HepG2 (cell line): ENCODE data around the gene GMPPA. TPM values are rescaled to one million over a fixed set of nuclear protein-coding genes. Genes with fewer than 3 reads are reported as not detected.

Source experiments
- ATF7 ChIP-seq, 2 experiments: fragments of 450-650 bp in 1 of 2; sonication (generic) in 1 of 2; formaldehyde crosslinking in 1 of 2; IDR thresholded peaks; 2 replicates each; pipeline versions ENCODE4 v1.4.0 to v1.6.1; 2016 to 2020; ENCODE audit warnings: antibody characterized with exemption in 1 of 2, mild to moderate bottlenecking in 1 of 2, missing genetic modification reagents in 1 of 2
- ATM ChIP-seq: fragments of 450-650 bp; IDR thresholded peaks from 2 replicates; pipeline ENCODE4 v1.7.1; 2017; ENCODE audit warnings: mild to moderate bottlenecking, borderline replicate concordance
- CENPBD1 ChIP-seq: sonication (generic); formaldehyde crosslinking; IDR thresholded peaks from 2 replicates; pipeline ENCODE4 v1.8.0; 2022; ENCODE audit warnings: missing genetic modification reagents, low read depth, mild to moderate bottlenecking, borderline replicate concordance
- E2F2 ChIP-seq: sonication (generic); formaldehyde crosslinking; IDR thresholded peaks from 2 replicates; pipeline ENCODE4 v1.4.0; 2020; ENCODE audit warnings: missing genetic modification reagents, borderline replicate concordance
- HOXD1 ChIP-seq: sonication (generic); formaldehyde crosslinking; IDR thresholded peaks from 2 replicates; pipeline ENCODE4 v1.5.0; 2020; ENCODE audit warnings: missing genetic modification reagents
- IRF9 ChIP-seq: sonication (generic); formaldehyde crosslinking; IDR thresholded peaks from 2 replicates; pipeline ENCODE4 v1.8.0; 2022; ENCODE audit warnings: missing genetic modification reagents, mild to moderate bottlenecking, borderline replicate concordance
- KMT2A ChIP-seq: sonication (generic); formaldehyde crosslinking; IDR thresholded peaks from 2 replicates; pipeline ENCODE4 v1.4.0; 2020; ENCODE audit warnings: missing genetic modification reagents
- MEF2D ChIP-seq: sonication (generic); formaldehyde crosslinking; IDR thresholded peaks from 2 replicates; pipeline ENCODE4 v1.5.1; 2020; ENCODE audit warnings: mild to moderate bottlenecking, missing genetic modification reagents
- MZF1 ChIP-seq: sonication (generic); formaldehyde crosslinking; IDR thresholded peaks from 2 replicates; pipeline ENCODE4 v1.8.1; 2023; ENCODE audit warnings: mild to moderate bottlenecking, missing genetic modification reagents, borderline replicate concordance
- NKX3-1 ChIP-seq: sonication (generic); formaldehyde crosslinking; IDR thresholded peaks from 2 replicates; pipeline ENCODE4 v1.5.0; 2020; ENCODE audit warnings: missing genetic modification reagents
- NR1H2 ChIP-seq: sonication (generic); formaldehyde crosslinking; IDR thresholded peaks from 2 replicates; pipeline ENCODE4 v1.8.1; 2022; ENCODE audit warnings: low read depth, missing genetic modification reagents, borderline replicate concordance
- NRL ChIP-seq: sonication (generic); formaldehyde crosslinking; IDR thresholded peaks from 2 replicates; pipeline ENCODE4 v1.5.0; 2020; ENCODE audit warnings: missing genetic modification reagents, mild to moderate bottlenecking, moderate library complexity, borderline replicate concordance
- PAF1 ChIP-seq: IDR thresholded peaks from 2 replicates; pipeline ENCODE4 v1.6.1; 2016; ENCODE audit warnings: missing genetic modification reagents, missing compliant biosample characterization
- SETDB1 ChIP-seq: sonication (generic); formaldehyde crosslinking; IDR thresholded peaks from 2 replicates; pipeline ENCODE4 v1.5.1; 2020; ENCODE audit warnings: missing genetic modification reagents, mild to moderate bottlenecking, borderline replicate concordance
- SNAPC2 ChIP-seq: sonication (generic); formaldehyde crosslinking; IDR thresholded peaks from 2 replicates; pipeline ENCODE4 v1.8.1; 2022; ENCODE audit warnings: mild to moderate bottlenecking, missing genetic modification reagents
- SRF ChIP-seq: IDR thresholded peaks from 2 replicates; pipeline ENCODE4 v1.6.1; 2011; ENCODE audit warnings: mild to moderate bottlenecking, low read depth, low read length, moderate library complexity
- TARDBP ChIP-seq: sonication (generic); formaldehyde crosslinking; IDR thresholded peaks from 2 replicates; pipeline ENCODE4 v1.8.0; 2022; ENCODE audit warnings: mild to moderate bottlenecking, missing genetic modification reagents
- ZBTB37 ChIP-seq: sonication (generic); formaldehyde crosslinking; IDR thresholded peaks from 2 replicates; pipeline ENCODE4 v1.4.0; 2020; ENCODE audit warnings: mild to moderate bottlenecking, missing genetic modification reagents
- ZNF430 ChIP-seq: sonication (generic); formaldehyde crosslinking; IDR thresholded peaks from 2 replicates; pipeline ENCODE4 v1.9.0; 2021; ENCODE audit warnings: mild to moderate bottlenecking, missing genetic modification reagents
- ZNF761 ChIP-seq: sonication (generic); formaldehyde crosslinking; conservative IDR thresholded peaks from 2 replicates; pipeline ENCODE4 v1.4.0; 2020; ENCODE audit warnings: mild to moderate bottlenecking, missing genetic modification reagents
- polyA plus RNA-seq, 8 experiments: library from polyadenylated mRNA; depleted of rRNA in 3 of 8; stranded (reverse) in 7 of 8; unstranded in 1 of 8; fragments of >200 nt; fragmentation: Illumina TruSeq in 4 of 8; extraction: Trizol in 4 of 8; gene quantifications; 2 replicates each; pipeline versions ENCODE4 v1.2.1 to v1.2.3, GENCODE V29; 2011 to 2016; ENCODE audit warnings: low read depth in 4 of 8, missing spikeins in 1 of 8, mixed read lengths in 1 of 8; ENCODE audit not compliant: insufficient read depth in 1 of 8
- total RNA-seq, 5 experiments: library from RNA; depleted of rRNA; stranded (reverse); fragments of >200 nt; fragmentation: Illumina TruSeq; extraction: Trizol; gene quantifications; 2 replicates each; pipeline ENCODE4 v1.2.3, GENCODE V29; 2016; ENCODE audit warnings: low read depth in 1 of 5

Gene GMPPA
- total and polyA plus RNA-seq, 2 of the 13 experiments (the other 11 are each of a cell fraction or from before 2014, with no cell fraction given), result 81.1 to 106 TPM

- no peak for TF ChIP-seq TARDBP (CRISPR knock-in tag)
- no peak; the same call in 1 of the 2 replicates for TF ChIP-seq NRL (CRISPR knock-in tag)
- TF ChIP-seq MZF1 (CRISPR knock-in tag), result 0 out of 2 replicates have a peak, but pooled peaks have one; percentile 49
- TF ChIP-seq NKX3-1 (CRISPR knock-in tag), result no peak
- no peak for TF ChIP-seq KMT2A
- no peak for TF ChIP-seq ATF7 (IDR thresholded peaks at IDR 0.05)
- no peak for TF ChIP-seq ATF7 (CRISPR knock-in tag; IDR thresholded peaks at IDR 0.05)
- no peak for TF ChIP-seq SETDB1 (CRISPR knock-in tag)
- no peak for TF ChIP-seq SNAPC2 (CRISPR knock-in tag)
- TF ChIP-seq PAF1 (CRISPR knock-in tag), result no peak
- TF ChIP-seq SRF, result no peak
- no peak for TF ChIP-seq MEF2D (CRISPR knock-in tag)
- no peak for TF ChIP-seq NR1H2 (CRISPR knock-in tag)
- TF ChIP-seq ZBTB37 (CRISPR knock-in tag), result no peak
- TF ChIP-seq HOXD1 (CRISPR knock-in tag), result 0 out of 2 replicates have a peak, but pooled peaks have one; percentile 34
- TF ChIP-seq ATM, result no peak
- peak; percentile 29; the same call in 1 of the 2 replicates for TF ChIP-seq ZNF761 (CRISPR knock-in tag)
- TF ChIP-seq ZNF430 (CRISPR knock-in tag), result peak; percentile 69; the same call in 1 of the 2 replicates
- TF ChIP-seq IRF9 (CRISPR knock-in tag), result peak; percentile 64; the same call in 1 of the 2 replicates
- no peak for TF ChIP-seq E2F2 (CRISPR knock-in tag)
- no peak for TF ChIP-seq CENPBD1 (CRISPR knock-in tag)
These were observed 11.3 kb downstream of the GMPPA start (continued) for GRCh38 chr2:219509780-219510511.
